PC-9 (cell line): ENCODE measurements around the gene CA6.

Source experiments
- CTCF ChIP-seq: fragments of 200-600 bp; sonication (generic); conservative IDR thresholded peaks from 2 replicates; pipeline ENCODE4 v1.6.1; 2017; ENCODE audit warnings: mixed run types, antibody characterized with exemption, mild to moderate bottlenecking, moderate library complexity
- EZH2 ChIP-seq: fragments of 200-600 bp; sonication (generic); IDR thresholded peaks from 2 replicates; pipeline ENCODE4 v1.8.0; 2017; ENCODE audit warnings: antibody characterized with exemption, low read depth

- no peak for TF ChIP-seq CTCF
- no peak for TF ChIP-seq EZH2
Measured at GRCh38 chr1:8939000-8939265, 6.7 kb upstream of the CA6 start.
